ENCODE measurements around the gene PRELID3B. TPM values are rescaled to one million over a fixed set of nuclear protein-coding genes. Genes with fewer than 3 reads are reported as not detected.

PRELID3B gene
- total and polyA plus RNA-seq, 10 of the 15 experiments (the other 5 are each of a cell fraction or from before 2014, with no cell fraction given): 72.5 to 151 (median 124) TPM

DNA sequence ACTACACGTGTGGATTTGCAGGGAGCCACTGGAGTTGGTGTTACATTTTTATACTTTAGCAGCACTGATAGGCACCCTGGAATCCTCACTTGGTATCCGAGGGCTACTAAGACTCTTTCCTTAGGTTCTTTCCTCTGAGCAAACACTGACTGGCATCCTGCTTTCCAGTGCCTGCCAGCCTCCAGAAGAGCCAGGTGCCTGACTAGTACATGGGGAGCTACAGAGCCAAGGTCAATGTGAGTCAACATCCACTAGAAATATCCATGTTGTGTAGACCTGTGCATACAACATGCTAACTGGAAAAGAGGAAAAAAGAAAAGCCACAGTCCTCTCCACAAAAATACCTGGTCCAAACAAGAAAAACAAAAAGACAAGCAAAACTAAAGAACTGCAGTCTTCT is 17.5 kb downstream of the PRELID3B start:
- Histone ChIP-seq H3K27me3 (replicated peaks in 1 of 2; ENCODE audit: control insufficient read depth in 2 of 2, insufficient read depth in 2 of 2, low read length in 1 of 2) (no peaks in the 10 kb centered on the region), H3K27ac (ENCODE audit: control insufficient read depth, insufficient read depth) (no peak overlapping the region), H3K9me3 (replicated peaks; ENCODE audit: control insufficient read depth, insufficient read depth, low read length) (no peaks in the 10 kb centered on the region), H2AFZ (ENCODE audit: control insufficient read depth, low read depth, low read length) (no peak overlapping the region), H3K4me2 (ENCODE audit: control insufficient read depth, insufficient read depth) (no peak overlapping the region), H3K9ac (ENCODE audit: control insufficient read depth, insufficient read depth, low read length) (no peak overlapping the region), H4K20me1 (ENCODE audit: control insufficient read depth, insufficient read depth) (no peaks in the 10 kb centered on the region), H3K79me2 (ENCODE audit: control insufficient read depth, insufficient read depth, low read length) (peaks cover 34% of the 10 kb centered on the region), H3K4me1 (ENCODE audit: control insufficient read depth, insufficient read depth, low read length) (no peaks in the 10 kb centered on the region; the same call in 1 of the 2 replicates), H3K36me3 (ENCODE audit: control insufficient read depth in 2 of 2, insufficient read depth in 2 of 2, low read length in 1 of 2) (peaks cover 13 to 30% of the 10 kb centered on the region in 2 experiments), H3K4me3 (no peak overlapping the region)
- ATAC-seq: no peak
- 100% methylated on average over 2 of the region's 2 CpGs for WGBS (ENCODE audit: insufficient coverage, insufficient replicate concordance, low lambda C conversion rate, missing lambda C conversion rate)
- TF ChIP-seq ZZZ3 (IDR thresholded peaks at IDR 0.05; ENCODE audit: control insufficient read depth, insufficient read length, low read depth): no peak
- TF ChIP-seq ZNF207 (IDR thresholded peaks at IDR 0.05; ENCODE audit: borderline replicate concordance): no peak
- TF ChIP-seq, protein P1, sequence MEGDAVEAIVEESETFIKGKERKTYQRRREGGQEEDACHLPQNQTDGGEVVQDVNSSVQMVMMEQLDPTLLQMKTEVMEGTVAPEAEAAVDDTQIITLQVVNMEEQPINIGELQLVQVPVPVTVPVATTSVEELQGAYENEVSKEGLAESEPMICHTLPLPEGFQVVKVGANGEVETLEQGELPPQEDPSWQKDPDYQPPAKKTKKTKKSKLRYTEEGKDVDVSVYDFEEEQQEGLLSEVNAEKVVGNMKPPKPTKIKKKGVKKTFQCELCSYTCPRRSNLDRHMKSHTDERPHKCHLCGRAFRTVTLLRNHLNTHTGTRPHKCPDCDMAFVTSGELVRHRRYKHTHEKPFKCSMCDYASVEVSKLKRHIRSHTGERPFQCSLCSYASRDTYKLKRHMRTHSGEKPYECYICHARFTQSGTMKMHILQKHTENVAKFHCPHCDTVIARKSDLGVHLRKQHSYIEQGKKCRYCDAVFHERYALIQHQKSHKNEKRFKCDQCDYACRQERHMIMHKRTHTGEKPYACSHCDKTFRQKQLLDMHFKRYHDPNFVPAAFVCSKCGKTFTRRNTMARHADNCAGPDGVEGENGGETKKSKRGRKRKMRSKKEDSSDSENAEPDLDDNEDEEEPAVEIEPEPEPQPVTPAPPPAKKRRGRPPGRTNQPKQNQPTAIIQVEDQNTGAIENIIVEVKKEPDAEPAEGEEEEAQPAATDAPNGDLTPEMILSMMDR (IDR thresholded peaks at IDR 0.05 in 2 of 3, conservative IDR thresholded peaks at IDR 0.05 in 1 of 3; ENCODE audit: control insufficient read depth in 2 of 3, extremely low read depth in 1 of 3, insufficient read depth in 1 of 3, low read depth in 3 of 3, low read length in 3 of 3): no peak
- TF ChIP-seq NFYA (IDR thresholded peaks at IDR 0.05; ENCODE audit: borderline replicate concordance, low read depth, low read length): no peak
- no peak for TF ChIP-seq RCOR1 (conservative IDR thresholded peaks at IDR 0.05; ENCODE audit: low read depth, low read length)
- no peak for TF ChIP-seq TCF3 (IDR thresholded peaks at IDR 0.05; ENCODE audit: borderline replicate concordance, insufficient read depth, low read depth, low read length)
- TF ChIP-seq SIN3A (IDR thresholded peaks at IDR 0.05; ENCODE audit: low read depth, low read length): no peak
- TF ChIP-seq, protein P2, sequence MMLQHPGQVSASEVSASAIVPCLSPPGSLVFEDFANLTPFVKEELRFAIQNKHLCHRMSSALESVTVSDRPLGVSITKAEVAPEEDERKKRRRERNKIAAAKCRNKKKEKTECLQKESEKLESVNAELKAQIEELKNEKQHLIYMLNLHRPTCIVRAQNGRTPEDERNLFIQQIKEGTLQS (IDR thresholded peaks at IDR 0.05; ENCODE audit: borderline replicate concordance, extremely low read depth, low read depth, low read length): no peak
- no peak for TF ChIP-seq MEF2B (IDR thresholded peaks at IDR 0.05; ENCODE audit: partially characterized antibody, poor library complexity, severe bottlenecking)
- TF ChIP-seq, protein P3, sequence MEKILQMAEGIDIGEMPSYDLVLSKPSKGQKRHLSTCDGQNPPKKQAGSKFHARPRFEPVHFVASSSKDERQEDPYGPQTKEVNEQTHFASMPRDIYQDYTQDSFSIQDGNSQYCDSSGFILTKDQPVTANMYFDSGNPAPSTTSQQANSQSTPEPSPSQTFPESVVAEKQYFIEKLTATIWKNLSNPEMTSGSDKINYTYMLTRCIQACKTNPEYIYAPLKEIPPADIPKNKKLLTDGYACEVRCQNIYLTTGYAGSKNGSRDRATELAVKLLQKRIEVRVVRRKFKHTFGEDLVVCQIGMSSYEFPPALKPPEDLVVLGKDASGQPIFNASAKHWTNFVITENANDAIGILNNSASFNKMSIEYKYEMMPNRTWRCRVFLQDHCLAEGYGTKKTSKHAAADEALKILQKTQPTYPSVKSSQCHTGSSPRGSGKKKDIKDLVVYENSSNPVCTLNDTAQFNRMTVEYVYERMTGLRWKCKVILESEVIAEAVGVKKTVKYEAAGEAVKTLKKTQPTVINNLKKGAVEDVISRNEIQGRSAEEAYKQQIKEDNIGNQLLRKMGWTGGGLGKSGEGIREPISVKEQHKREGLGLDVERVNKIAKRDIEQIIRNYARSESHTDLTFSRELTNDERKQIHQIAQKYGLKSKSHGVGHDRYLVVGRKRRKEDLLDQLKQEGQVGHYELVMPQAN (conservative IDR thresholded peaks at IDR 0.05): no peak
- TF ChIP-seq, protein P4, sequence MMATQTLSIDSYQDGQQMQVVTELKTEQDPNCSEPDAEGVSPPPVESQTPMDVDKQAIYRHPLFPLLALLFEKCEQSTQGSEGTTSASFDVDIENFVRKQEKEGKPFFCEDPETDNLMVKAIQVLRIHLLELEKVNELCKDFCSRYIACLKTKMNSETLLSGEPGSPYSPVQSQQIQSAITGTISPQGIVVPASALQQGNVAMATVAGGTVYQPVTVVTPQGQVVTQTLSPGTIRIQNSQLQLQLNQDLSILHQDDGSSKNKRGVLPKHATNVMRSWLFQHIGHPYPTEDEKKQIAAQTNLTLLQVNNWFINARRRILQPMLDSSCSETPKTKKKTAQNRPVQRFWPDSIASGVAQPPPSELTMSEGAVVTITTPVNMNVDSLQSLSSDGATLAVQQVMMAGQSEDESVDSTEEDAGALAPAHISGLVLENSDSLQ (IDR thresholded peaks at IDR 0.05): no peak
- TF ChIP-seq SP1 (IDR thresholded peaks at IDR 0.05; ENCODE audit: low read depth, low read length): no peak
- TF ChIP-seq RUNX3 (IDR thresholded peaks at IDR 0.05; ENCODE audit: low read length): no peak
- TF ChIP-seq BACH1 (IDR thresholded peaks at IDR 0.05; ENCODE audit: borderline replicate concordance): no peak
- TF ChIP-seq, protein P5, sequence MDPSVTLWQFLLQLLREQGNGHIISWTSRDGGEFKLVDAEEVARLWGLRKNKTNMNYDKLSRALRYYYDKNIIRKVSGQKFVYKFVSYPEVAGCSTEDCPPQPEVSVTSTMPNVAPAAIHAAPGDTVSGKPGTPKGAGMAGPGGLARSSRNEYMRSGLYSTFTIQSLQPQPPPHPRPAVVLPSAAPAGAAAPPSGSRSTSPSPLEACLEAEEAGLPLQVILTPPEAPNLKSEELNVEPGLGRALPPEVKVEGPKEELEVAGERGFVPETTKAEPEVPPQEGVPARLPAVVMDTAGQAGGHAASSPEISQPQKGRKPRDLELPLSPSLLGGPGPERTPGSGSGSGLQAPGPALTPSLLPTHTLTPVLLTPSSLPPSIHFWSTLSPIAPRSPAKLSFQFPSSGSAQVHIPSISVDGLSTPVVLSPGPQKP (IDR thresholded peaks at IDR 0.05; ENCODE audit: low read depth, low read length): no peak
- intact Hi-C loops (cut with micrococcal nuclease; ENCODE audit: unreplicated experiment) (no loop called here), in situ Hi-C loops (cut with MboI) (no loop called here)
- DNase-seq (ENCODE audit: low read depth, low spot score): no peak
- SMC1A ChIA-PET (ENCODE audit: uncharacterized antibody, unreplicated experiment): interaction anchor here (0.8 kb wide), 1 partner anchor 14 kb away, joined by 3 read pairs; no protein-coding TSS in a partner anchor
- RAD21 ChIA-PET (ENCODE audit: unreplicated experiment): no interaction called here
- CTCF ChIA-PET: no interaction called here
- no TSS peak for BruUV-seq (replicated peaks)
- POLR2A ChIA-PET: interaction anchor here (0.7 kb wide), 1 partner anchor 145 kb away, joined by 3 read pairs; no protein-coding TSS in a partner anchor
- no peak for FAIRE-seq
